Measurements from ENCODE around the gene FAM168A.

FAM168A gene

GRCh38 chr11:73398721-73399120, 199.2 kb downstream of the FAM168A start:
- TF ChIP-seq, protein P1, sequence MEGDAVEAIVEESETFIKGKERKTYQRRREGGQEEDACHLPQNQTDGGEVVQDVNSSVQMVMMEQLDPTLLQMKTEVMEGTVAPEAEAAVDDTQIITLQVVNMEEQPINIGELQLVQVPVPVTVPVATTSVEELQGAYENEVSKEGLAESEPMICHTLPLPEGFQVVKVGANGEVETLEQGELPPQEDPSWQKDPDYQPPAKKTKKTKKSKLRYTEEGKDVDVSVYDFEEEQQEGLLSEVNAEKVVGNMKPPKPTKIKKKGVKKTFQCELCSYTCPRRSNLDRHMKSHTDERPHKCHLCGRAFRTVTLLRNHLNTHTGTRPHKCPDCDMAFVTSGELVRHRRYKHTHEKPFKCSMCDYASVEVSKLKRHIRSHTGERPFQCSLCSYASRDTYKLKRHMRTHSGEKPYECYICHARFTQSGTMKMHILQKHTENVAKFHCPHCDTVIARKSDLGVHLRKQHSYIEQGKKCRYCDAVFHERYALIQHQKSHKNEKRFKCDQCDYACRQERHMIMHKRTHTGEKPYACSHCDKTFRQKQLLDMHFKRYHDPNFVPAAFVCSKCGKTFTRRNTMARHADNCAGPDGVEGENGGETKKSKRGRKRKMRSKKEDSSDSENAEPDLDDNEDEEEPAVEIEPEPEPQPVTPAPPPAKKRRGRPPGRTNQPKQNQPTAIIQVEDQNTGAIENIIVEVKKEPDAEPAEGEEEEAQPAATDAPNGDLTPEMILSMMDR (IDR thresholded peaks at IDR 0.05; ENCODE audit: insufficient read depth, low read depth, low read length, missing control alignments), result no peak
- no peak for DNase-seq (ENCODE audit: low read depth)
- no peak overlapping the region for H3K4me3 ChIP-seq (ENCODE audit: low read depth, low read length)

- TF ChIP-seq, protein P1 (IDR thresholded peaks at IDR 0.05; ENCODE audit: insufficient read depth, low read depth, low read length, missing control alignments), result no peak
- no peak overlapping the region for H3K4me3 ChIP-seq (ENCODE audit: low read depth, low read length)
- DNase-seq (ENCODE audit: low read depth), result no peak
Measured at GRCh38 chr11:73398132-73398526, 199.8 kb downstream of the FAM168A start.

GRCh38 chr11:73397468-73398131, 200.3 kb downstream of the FAM168A start:
- H3K4me3 ChIP-seq (ENCODE audit: low read depth, low read length), result no peak overlapping the region
- TF ChIP-seq, protein P1 (IDR thresholded peaks at IDR 0.05; ENCODE audit: insufficient read depth, low read depth, low read length, missing control alignments), result no peak
- DNase-seq (ENCODE audit: low read depth), result no peak

DNA sequence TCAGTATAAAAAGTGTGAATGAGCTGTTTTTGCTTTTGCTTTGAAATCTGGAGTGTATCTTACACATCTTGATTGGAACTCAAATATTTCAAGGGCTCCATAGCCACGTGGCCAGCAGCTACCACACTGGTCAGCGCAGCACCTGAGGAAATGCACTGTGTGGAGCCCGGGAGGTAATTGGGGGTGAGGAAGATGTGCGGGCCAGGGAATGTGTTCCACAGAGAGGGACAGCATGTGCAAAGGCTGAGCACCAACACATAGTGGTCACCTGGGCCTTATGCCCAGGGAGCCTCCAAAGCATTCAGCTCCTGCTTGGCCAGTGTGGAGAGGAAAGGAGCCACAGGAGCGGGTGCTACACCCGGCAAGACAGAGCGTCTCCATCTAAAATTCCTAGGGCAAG, 200.9 kb downstream of the FAM168A start:
- DNase-seq (ENCODE audit: low read depth), result no peak
- TF ChIP-seq, protein P1 (IDR thresholded peaks at IDR 0.05; ENCODE audit: insufficient read depth, low read depth, low read length, missing control alignments), result no peak
- no peak overlapping the region for H3K4me3 ChIP-seq (ENCODE audit: low read depth, low read length)

DNA sequence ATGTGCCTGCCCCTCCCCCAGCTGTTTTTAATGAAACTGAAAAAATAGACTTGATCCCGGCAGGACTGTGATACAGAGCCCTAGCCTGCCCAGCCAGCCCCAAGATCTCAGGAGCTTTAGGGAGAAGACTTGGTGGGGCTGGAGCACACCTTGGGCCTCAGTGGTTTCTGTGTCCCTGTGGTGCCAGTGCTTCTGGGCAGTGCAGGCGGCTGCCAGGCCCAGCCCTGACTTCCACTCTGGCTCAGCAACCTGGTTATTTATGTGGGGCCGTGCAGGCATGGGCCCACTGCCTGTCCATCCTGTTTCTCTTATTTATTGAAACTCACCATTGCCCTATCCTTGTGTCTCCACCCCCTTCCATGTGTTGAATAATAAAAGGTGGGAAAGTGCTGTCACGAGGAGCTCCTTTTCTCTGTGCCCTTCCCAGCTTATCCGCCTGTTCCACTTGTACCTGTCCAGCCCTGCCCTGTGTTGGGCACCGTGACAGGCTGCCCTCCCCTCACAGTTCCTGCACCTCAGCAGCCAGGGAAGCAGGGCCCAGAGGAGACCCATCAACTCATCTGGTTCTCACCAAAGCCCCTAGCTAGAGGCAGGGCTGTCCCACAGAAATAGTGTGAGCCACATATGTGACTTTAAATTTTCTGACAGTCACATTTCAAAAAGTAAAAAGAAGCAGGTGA, 201.5 kb downstream of the FAM168A start:
- no peak overlapping the region for H3K4me3 ChIP-seq (ENCODE audit: low read depth, low read length)
- no peak for DNase-seq (ENCODE audit: low read depth)
- TF ChIP-seq, protein P1 (IDR thresholded peaks at IDR 0.05; ENCODE audit: insufficient read depth, low read depth, low read length, missing control alignments), result no peak

DNA sequence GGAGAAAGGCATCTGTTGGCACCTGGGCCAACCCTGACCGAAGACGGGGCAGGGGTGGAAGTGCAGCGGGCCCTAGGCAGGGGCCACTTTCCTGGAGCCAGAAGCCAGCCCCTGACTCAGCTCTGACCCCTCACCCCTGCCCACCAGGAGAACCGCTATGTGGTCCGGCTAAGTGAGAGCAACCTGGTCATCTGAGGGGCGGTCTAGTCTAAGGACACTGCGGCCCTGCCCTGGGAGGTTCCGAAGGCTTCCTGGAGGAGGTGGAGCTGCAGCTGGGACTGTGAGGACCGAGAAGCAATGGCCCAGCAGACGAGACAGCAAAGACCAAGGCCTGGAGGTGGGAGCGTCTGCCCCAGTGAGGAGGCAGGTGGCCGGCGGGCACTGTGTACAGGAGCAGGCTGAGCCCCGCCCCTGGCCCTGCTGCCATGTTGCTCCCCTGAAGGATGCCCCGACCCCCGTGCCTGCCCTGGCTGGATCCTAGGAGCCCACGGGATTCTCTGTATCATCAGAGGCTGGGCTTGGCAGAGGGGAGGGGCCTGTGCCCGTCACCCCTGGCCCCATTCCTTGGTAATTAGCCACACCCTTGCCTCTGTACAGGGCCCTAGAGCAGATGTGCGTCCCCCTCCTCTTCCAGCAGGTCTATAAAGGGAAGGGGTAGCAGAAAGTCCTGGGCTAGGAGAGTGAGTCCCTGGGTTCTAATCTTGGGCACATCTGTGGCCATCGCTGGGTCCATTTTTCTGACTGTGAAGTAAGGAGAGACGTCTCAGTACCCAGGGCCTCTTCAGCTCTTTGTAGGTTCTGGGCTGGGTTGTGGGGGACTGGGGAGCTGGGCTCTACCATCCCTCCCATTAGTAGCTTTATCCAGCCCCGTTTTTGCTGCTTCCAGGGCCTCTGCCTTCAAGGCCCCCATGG, 202.4 kb downstream of the FAM168A start:
- no peak for DNase-seq (ENCODE audit: low read depth)
- H3K4me3 ChIP-seq (ENCODE audit: low read depth, low read length), result no peak overlapping the region
- TF ChIP-seq, protein P1 (IDR thresholded peaks at IDR 0.05; ENCODE audit: insufficient read depth, low read depth, low read length, missing control alignments), result no peak
